GOT3 (cell line): ENCODE data around the gene SKI.
A peak's percentile ranks its signal among the peaks of the same experiment; 100 is the strongest.

Experiments
- DNase-seq: peaks from one replicate; lab custom pipeline; 2025; ENCODE audit warnings: mixed read lengths; lab: John Stamatoyannopoulos, UW

The SKI gene

GRCh38 chr1:2274929-2275475 lies 46.9 kb downstream of the SKI start:
- no peak for DNase-seq

DNA sequence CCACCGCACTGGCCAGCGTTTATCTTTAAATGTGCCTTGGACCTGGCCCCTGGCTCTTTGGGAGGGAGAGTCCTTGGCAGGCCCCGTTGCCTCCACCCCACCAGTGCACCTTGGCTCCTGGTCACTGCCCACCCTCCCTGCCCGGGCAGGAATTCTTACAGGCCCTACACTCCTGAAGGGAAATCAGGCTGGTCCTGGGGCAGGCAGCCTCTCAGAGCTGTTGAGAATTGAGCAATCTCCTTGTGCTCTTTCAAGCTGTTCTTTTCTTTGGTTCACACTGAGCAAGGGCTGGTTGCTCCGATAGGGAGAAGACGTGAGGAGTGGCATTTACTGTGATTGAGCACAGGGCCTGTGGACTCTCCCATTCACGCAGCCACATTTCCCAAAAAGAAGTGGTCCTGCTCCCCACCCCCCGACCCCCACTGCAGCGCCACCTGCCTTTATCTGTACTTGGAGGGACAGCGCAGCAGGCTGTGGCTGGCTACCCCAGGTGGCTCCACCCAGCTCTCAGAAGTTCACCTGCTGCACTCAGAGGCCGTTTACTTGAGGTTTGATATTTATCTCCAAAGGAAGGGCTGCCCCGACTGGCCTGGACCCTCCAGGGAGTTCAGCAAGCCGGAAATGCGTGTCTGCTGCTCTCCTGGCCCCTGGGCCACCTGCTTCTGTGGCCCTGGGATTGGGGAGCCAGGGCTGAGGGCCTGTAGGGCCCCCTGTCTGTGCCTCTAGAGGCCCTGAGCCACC lies 47.8 kb downstream of the SKI start:
- no peak for DNase-seq

- DNase-seq = no peak
Observed at GRCh38 chr1:2276803-2277580, 48.9 kb downstream of the SKI start.

- DNase-seq = no peak
Observed at GRCh38 chr1:2277741-2278488, 49.8 kb downstream of the SKI start.

- no peak for DNase-seq
Observed at GRCh38 chr1:2278591-2279209, 50.6 kb downstream of the SKI start.

- DNase-seq = no peak
Observed at GRCh38 chr1:2279210-2279639, 51.1 kb downstream of the SKI start.

- DNase-seq = no peak
Observed at GRCh38 chr1:2279817-2280216, 51.7 kb downstream of the SKI start.

GRCh38 chr1:2282556-2283270 lies 54.6 kb downstream of the SKI start:
- DNase-seq = no peak

DNA sequence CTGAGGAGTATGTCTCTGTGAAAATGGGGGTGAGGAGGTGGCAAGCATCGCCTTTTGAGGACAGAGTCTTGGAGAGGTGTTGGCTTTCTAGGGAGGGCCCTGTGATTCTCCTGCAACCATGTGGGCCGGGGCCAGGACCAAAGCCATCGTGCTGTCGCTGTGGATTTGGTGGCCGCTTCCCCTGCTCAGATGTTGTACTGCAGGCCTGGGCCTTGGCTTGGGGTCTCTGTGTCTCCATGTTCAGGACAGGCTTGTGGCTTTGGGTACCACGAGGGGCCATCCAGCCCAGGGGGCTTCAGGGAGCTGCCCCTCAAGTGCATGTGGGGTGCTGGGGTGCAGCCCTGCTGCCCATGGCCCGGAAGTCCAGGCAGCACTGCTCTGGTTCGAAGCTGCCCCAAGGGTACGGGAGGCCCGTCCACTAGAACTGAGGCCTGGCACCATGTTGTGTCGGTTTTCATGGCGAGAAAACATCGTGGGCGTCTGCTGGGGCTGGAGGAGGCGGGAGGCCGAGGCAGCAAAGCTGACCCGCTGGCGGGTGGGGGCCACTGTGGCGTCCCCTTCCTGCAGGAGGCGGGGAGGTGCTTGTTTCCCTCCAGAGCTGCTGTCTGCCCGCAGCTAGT lies 55.4 kb downstream of the SKI start:
- no peak for DNase-seq

DNA sequence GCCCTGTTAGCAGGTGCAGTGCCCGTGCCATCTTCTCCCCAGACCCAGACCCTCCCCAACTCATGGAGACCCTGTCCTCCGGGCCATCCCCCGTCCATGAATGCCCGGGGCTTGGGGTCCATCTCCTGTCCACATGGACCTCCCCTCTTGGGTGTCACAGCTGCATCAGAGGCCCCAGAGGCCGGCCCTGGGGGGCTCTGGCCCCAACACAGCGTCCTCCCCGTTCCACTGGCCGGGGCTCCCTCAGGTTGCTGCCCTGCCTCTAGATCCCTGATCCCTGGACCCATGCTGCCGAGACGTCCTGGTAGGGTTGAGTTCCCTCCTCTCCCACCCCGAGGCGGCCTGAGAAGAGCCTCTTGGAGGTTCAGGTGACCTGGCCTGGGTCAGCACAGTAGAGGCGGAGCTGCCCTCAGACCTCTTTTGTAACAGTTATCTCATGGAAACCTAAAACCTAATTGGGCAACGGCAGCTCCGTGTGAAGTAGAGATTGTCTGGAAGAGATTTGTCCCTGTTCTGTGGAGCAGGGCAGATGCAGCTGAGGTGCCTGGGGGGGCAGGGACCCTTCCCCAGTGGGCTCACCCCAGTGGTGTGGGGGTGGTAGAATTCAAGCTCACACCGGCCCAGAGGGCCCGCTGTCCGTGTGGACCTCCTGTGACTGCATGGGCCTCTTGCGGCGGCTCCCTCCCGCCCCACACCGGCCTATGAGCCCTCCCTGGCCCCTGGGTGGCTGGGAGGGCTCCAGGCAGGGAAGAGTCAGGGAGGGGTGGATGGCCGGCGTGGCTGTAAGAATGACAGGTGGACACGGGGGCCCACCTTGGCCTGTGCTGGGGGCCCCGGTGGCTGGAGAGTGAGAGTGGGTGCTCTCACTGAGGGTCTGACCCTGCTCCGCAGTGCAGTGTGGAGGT lies 56.1 kb downstream of the SKI start:
- DNase-seq = no peak

DNA sequence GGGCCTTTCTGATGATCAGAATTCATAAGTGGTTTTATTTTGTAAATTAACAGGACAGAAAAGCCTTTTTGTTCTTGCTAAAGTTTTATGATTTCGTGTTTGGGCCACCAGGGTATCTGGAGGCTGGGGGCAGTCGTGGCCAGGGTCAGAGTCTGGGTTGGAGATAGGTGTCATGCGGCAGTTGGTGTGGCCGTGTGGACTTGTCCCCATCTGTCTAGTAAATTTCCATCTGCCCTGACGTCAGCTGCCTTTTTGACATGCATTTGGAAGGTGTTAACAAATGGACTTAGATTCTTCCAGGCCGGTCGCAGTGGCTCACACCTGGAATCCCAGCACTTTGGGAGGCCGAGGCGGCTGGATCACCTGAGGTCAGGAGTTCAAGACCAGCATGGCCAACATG lies 56.8 kb downstream of the SKI start:
- no peak for DNase-seq

GRCh38 chr1:2286923-2287322 lies 58.8 kb downstream of the SKI start:
- DNase-seq = no peak

DNA sequence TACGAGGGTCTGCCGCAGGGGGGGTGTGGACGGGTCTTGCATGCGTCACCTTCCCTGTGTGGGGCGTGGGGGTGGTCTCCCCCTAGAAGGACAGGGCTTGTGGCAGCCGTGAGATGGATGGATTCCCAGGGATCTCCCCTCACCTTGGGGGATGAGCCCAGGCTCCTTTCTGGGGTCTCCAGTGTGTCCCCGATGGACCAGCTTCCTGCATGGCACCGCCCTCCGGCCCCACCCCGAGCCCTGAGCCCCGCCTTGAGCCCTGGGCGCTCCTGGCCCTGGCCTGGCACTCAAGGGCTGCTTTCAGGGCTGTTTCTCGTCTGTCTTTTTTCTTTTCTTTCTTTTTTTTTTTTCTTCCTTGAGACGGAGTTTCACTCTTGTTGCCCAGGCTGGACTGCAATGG lies 59.5 kb downstream of the SKI start:
- no peak for DNase-seq

- no peak for DNase-seq
Observed at GRCh38 chr1:2288311-2288710, 60.2 kb downstream of the SKI start.

- DNase-seq = no peak
Observed at GRCh38 chr1:2288816-2289536, 60.9 kb downstream of the SKI start.

DNA sequence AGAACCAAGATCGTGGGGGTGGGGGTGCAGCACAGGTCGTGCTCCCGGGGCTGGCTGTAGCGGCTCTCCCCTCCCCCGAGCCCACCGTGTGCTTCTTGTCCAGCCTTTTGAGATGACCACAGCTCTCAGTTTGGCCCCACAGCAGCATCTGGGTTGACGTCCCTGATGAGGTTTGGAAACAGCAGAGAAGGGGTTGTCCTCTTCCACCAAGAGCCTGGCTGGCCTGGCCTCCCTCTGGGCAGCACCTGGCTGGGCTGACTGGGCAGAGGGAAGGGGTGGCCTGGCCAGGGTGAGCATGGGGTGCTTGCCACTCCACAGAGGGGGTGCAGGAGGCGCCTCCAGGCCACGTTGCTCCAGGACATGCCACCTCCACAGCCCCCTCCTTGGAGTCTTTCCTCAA lies 61.5 kb downstream of the SKI start:
- no peak for DNase-seq

DNA sequence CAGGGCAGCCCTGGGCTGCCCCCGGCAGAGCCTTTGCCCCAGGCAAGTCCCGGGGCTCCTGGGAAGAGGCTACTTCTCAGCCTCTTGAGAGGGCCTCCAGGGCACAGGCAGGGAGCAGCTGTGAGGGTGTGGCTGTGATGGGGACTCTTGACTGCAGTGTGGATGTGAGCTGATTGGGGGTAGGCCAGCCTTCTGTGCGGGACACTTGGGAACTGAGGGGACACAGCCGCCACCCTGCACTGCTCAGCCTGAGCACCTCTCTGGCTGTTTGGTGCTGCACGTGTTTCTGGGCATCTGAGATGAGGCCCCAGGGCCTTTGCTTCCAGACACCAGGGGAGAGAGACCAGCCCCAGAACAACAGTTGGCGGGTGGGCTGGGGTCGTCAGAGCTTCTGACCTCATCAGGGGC lies 62.1 kb downstream of the SKI start:
- DNase-seq = no peak

GRCh38 chr1:2290595-2291510 lies 62.7 kb downstream of the SKI start:
- peak; percentile 54 for DNase-seq
